H1 (cell line): ENCODE data around the gene ARHGEF19. TPM values are rescaled to one million over a fixed set of nuclear protein-coding genes. Genes with fewer than 3 reads are reported as not detected.

Experiments
- CTCF ChIA-PET: fragments of 300-600 bp; sonication (Branson Sonifier 250); formaldehyde crosslinking; loops from one replicate; lab custom pipeline; 2021; ENCODE audit not compliant: partially characterized antibody; lab: Charles Lee
- POLR2A ChIA-PET: fragments of 300-600 bp; sonication (Branson Sonifier 250); formaldehyde crosslinking; loops from one replicate; lab custom pipeline; 2021; ENCODE audit warnings: inconsistent platforms; ENCODE audit not compliant: partially characterized antibody; lab: Charles Lee
- DNase-seq, 2 experiments: peaks; one replicate each; pipeline versions ENCODE4 v3.0.0 to v3.0.0-alpha.2; 2010 to 2022; ENCODE audit warnings: low spot score in 2 of 2, low read depth in 1 of 2, mixed read lengths in 1 of 2
- FAIRE-seq: peaks from 2 replicates; lab custom pipeline; 2011; peaks lifted over from hg19 to GRCh38; lab: Jason Lieb, UNC
- H2AFZ ChIP-seq: 2 replicates; pipeline ENCODE4 v1.8.1; 2012; ENCODE audit warnings: low read length, inconsistent platforms
- H2AK5ac ChIP-seq: 2 replicates; pipeline ENCODE4 v1.6.1; 2013; ENCODE audit warnings: low read depth, low read length
- H2BK120ac ChIP-seq: replicated peaks from 2 replicates; pipeline ENCODE3; 2013; ENCODE audit warnings: low read depth, low read length, inconsistent platforms
- H2BK12ac ChIP-seq: 2 replicates; pipeline ENCODE4 v1.6.1; 2013; ENCODE audit warnings: low read depth, low read length
- H2BK15ac ChIP-seq: 2 replicates; pipeline ENCODE4 v1.6.1; 2013; ENCODE audit warnings: low read length
- H2BK20ac ChIP-seq: 2 replicates; pipeline ENCODE4 v1.6.1; 2013; ENCODE audit warnings: low read length
- H2BK5ac ChIP-seq: 2 replicates; pipeline ENCODE4 v1.6.1; 2013; ENCODE audit warnings: low read depth, low read length
- H3K14ac ChIP-seq: 2 replicates; pipeline ENCODE4 v1.6.1; 2013; ENCODE audit warnings: inconsistent platforms; ENCODE audit not compliant: insufficient read length
- H3K18ac ChIP-seq: 2 replicates; pipeline ENCODE4 v1.6.1; 2013; ENCODE audit warnings: low read length; ENCODE audit errors: extremely low read depth
- H3K23ac ChIP-seq: 2 replicates; pipeline ENCODE4 v1.6.1; 2013; ENCODE audit warnings: inconsistent platforms; ENCODE audit not compliant: insufficient read length
- H3K23me2 ChIP-seq: 2 replicates; pipeline ENCODE4 v1.6.1; 2013; ENCODE audit warnings: low read depth, low read length
- H3K27ac ChIP-seq: 2 replicates; pipeline ENCODE4 v1.6.1; 2011; ENCODE audit warnings: low read depth, low read length, inconsistent platforms
- H3K27me3 ChIP-seq, 4 experiments: replicated peaks in 1 of 4; 1 replicate in 1 of 4; 2 replicates in 3 of 4; pipeline versions ENCODE4 v1.6.1 to v1.8.1; 2011 to 2013; ENCODE audit warnings: low read length in 3 of 4, mild to moderate bottlenecking in 3 of 4, inconsistent platforms in 2 of 4, mixed read lengths in 2 of 4, moderate library complexity in 1 of 4; ENCODE audit not compliant: control insufficient read depth in 3 of 4, insufficient read depth in 3 of 4; ENCODE audit errors: extremely low read depth in 1 of 4
- H3K36me3 ChIP-seq, 4 experiments: 2 replicates each; pipeline versions ENCODE4 v1.6.1 to v1.8.1; 2011 to 2013; ENCODE audit warnings: mild to moderate bottlenecking in 4 of 4, low read length in 3 of 4, moderate library complexity in 2 of 4, control low read depth in 1 of 4, inconsistent platforms in 1 of 4; ENCODE audit not compliant: insufficient read depth in 4 of 4, control insufficient read depth in 2 of 4
- H3K4ac ChIP-seq: replicated peaks from 2 replicates; pipeline ENCODE3; 2013; ENCODE audit warnings: low read length, low read depth, mixed read lengths, inconsistent platforms; ENCODE audit not compliant: insufficient read length
- H3K4me1 ChIP-seq, 4 experiments: replicated peaks in 1 of 4; 1 replicate in 1 of 4; 2 replicates in 3 of 4; pipeline versions ENCODE4 v1.6.1 to v1.8.1; 2011 to 2013; ENCODE audit warnings: low read length in 3 of 4, inconsistent platforms in 2 of 4, mixed read lengths in 1 of 4; ENCODE audit not compliant: insufficient read depth in 4 of 4, control insufficient read depth in 3 of 4
- H3K4me2 ChIP-seq, 2 experiments: 2 replicates each; pipeline versions ENCODE4 v1.6.1 to v1.8.1; 2011 to 2013; ENCODE audit warnings: low read depth in 2 of 2, low read length in 2 of 2, control low read depth in 1 of 2, inconsistent platforms in 1 of 2, mild to moderate bottlenecking in 1 of 2; ENCODE audit not compliant: insufficient read depth in 1 of 2
- H3K4me3 ChIP-seq, 4 experiments: fragments of 200-600, 300-600 bp in 1 of 4; sonication (generic), shearing (Covaris generic), sonication (Bioruptor Twin) in 1 of 4; 2 replicates each; pipeline versions ENCODE4 v1.5.1 to v1.8.1; 2011 to 2016; ENCODE audit warnings: low read length in 4 of 4, low read depth in 3 of 4, control low read depth in 2 of 4, inconsistent platforms in 2 of 4, mild to moderate bottlenecking in 2 of 4, mixed read lengths in 1 of 4, moderate library complexity in 1 of 4; ENCODE audit not compliant: insufficient read depth in 2 of 4; ENCODE audit errors: extremely low read depth in 1 of 4
- H3K56ac ChIP-seq: replicated peaks from 2 replicates; pipeline ENCODE3; 2013; ENCODE audit warnings: low read depth, mild to moderate bottlenecking, mixed read lengths, low read length, inconsistent platforms; ENCODE audit not compliant: insufficient read length
- H3K79me1 ChIP-seq: 2 replicates; pipeline ENCODE4 v1.6.1; 2013; ENCODE audit warnings: low read depth, low read length, control low read depth
- H3K79me2 ChIP-seq, 2 experiments: 2 replicates each; pipeline versions ENCODE4 v1.6.1 to v1.8.1; 2012 to 2013; ENCODE audit warnings: low read length in 2 of 2, mild to moderate bottlenecking in 2 of 2, inconsistent platforms in 1 of 2; ENCODE audit not compliant: insufficient read depth in 2 of 2, control insufficient read depth in 1 of 2
- H3K9ac ChIP-seq, 4 experiments: replicated peaks in 1 of 4; 1 replicate in 1 of 4; 2 replicates in 3 of 4; pipeline versions ENCODE4 v1.6.1 to v1.8.1; 2011 to 2013; ENCODE audit warnings: low read depth in 3 of 4, low read length in 3 of 4, control low read depth in 2 of 4, mild to moderate bottlenecking in 2 of 4, moderate library complexity in 2 of 4, inconsistent platforms in 1 of 4; ENCODE audit errors: extremely low read depth in 1 of 4
- H3K9me3 ChIP-seq, 2 experiments: 2 replicates each; pipeline versions ENCODE4 v1.6.1 to v1.8.1; 2012 to 2013; ENCODE audit warnings: mild to moderate bottlenecking in 2 of 2, moderate library complexity in 2 of 2, control low read depth in 1 of 2, inconsistent platforms in 1 of 2, low read depth in 1 of 2, low read length in 1 of 2, mixed read lengths in 1 of 2; ENCODE audit not compliant: insufficient read depth in 2 of 2
- H4K20me1 ChIP-seq, 2 experiments: replicated peaks in 1 of 2; 2 replicates each; pipeline versions ENCODE3 to v1.8.1; 2011 to 2013; ENCODE audit warnings: inconsistent platforms in 2 of 2, low read length in 2 of 2, mild to moderate bottlenecking in 1 of 2; ENCODE audit not compliant: insufficient read depth in 2 of 2, control insufficient read depth in 1 of 2
- H4K5ac ChIP-seq: 2 replicates; pipeline ENCODE4 v1.6.1; 2013; ENCODE audit warnings: low read length, low read depth, mixed read lengths, inconsistent platforms; ENCODE audit not compliant: insufficient read length
- H4K8ac ChIP-seq: 2 replicates; pipeline ENCODE4 v1.8.0; 2013; ENCODE audit warnings: mild to moderate bottlenecking, moderate library complexity, low read length, inconsistent platforms; ENCODE audit not compliant: insufficient read depth; ENCODE audit errors: extremely low read depth
- H4K91ac ChIP-seq: replicated peaks from 2 replicates; pipeline ENCODE3; 2013; ENCODE audit warnings: low read length, mixed read lengths, inconsistent platforms; ENCODE audit not compliant: insufficient read length
- CBX8 ChIP-seq: fragments of 300-800, 300-1000 bp; sonication (generic); IDR thresholded peaks from 2 replicates; pipeline ENCODE4 v1.7.1; 2016; ENCODE audit warnings: low read depth, low read length, borderline replicate concordance
- SIX5 ChIP-seq: IDR thresholded peaks from 2 replicates; pipeline ENCODE4 v1.6.1; 2011; ENCODE audit warnings: mild to moderate bottlenecking, low read depth, low read length
- WGBS, 2 experiments: shearing (Covaris generic) in 1 of 2; methylation state at CpG; one replicate each; pipeline versions ENCODE4 v1.1.6 to v1.1.7; 2013 to 2015; ENCODE audit warnings: low lambda C conversion rate in 2 of 2, mixed read lengths in 2 of 2, inconsistent platforms in 1 of 2, low coverage in 1 of 2, missing lambda C conversion rate in 1 of 2; ENCODE audit not compliant: insufficient replicate concordance in 2 of 2, insufficient coverage in 1 of 2, insufficient read length in 1 of 2; ENCODE audit errors: extremely low coverage in 1 of 2, missing lambda C conversion rate in 1 of 2; 5-methylcytosine and 5-hydroxymethylcytosine counted together
- polyA plus RNA-seq, 7 experiments: library from polyadenylated mRNA; depleted of rRNA in 3 of 7; stranded (reverse) in 5 of 7; unstranded in 2 of 7; fragments of >200 nt in 5 of 7; fragments of 200-250 nt in 2 of 7; gene quantifications; 1 replicate in 5 of 7; 2 replicates in 1 of 7; 4 replicates in 1 of 7; pipeline versions ENCODE4 v1.2.1 to v1.2.3, GENCODE V29; 2011 to 2013; ENCODE audit warnings: missing spikeins in 2 of 7, mixed read lengths in 2 of 7
- total RNA-seq: library from RNA; stranded (reverse); fragmentation: NEBNext Ultra II Directional; extraction: Animal tissue kit (Norgen Biotek cat#: 25700); gene quantifications from 2 replicates; pipeline ENCODE4 v1.2.1, GENCODE V29; 2021

Gene ARHGEF19
- total and polyA plus RNA-seq, 2 of the 8 experiments (the other 6 are each of a cell fraction or from before 2014, with no cell fraction given): 47.5 to 56.4 TPM

- no peak for FAIRE-seq
- H3K23me2 ChIP-seq: peaks cover 21% of the 10 kb centered on the region
- no peak overlapping the region for H3K14ac ChIP-seq
- no peak overlapping the region for H2BK12ac ChIP-seq
- no peaks in the 10 kb centered on the region for H3K9me3 ChIP-seq
- no peak overlapping the region for H3K56ac ChIP-seq
- H3K9ac ChIP-seq: no peak overlapping the region
- H3K27ac ChIP-seq: no peak overlapping the region
- no peak overlapping the region for H2AFZ ChIP-seq
- H3K79me1 ChIP-seq: no peaks in the 10 kb centered on the region
- no peak overlapping the region for H3K18ac ChIP-seq
- no peak overlapping the region for H3K4ac ChIP-seq
- no peak overlapping the region for H2BK120ac ChIP-seq
- no peak overlapping the region for H3K4me3 ChIP-seq
- TF ChIP-seq SIX5: no peak
- no peak for TF ChIP-seq CBX8
- no peaks in the 10 kb centered on the region for H3K79me2 ChIP-seq
- H3K36me3 ChIP-seq: no peaks in the 10 kb centered on the region
- H2BK15ac ChIP-seq: 0 out of 2 replicates have a peak overlapping the region, but pooled peaks have one; percentile 18
- H4K20me1 ChIP-seq: peaks cover 0 to 6% of the 10 kb centered on the region in 2 experiments
- H2AK5ac ChIP-seq: no peak overlapping the region
- H3K27me3 ChIP-seq: peaks cover 0 to 14% (median 6%) of the 10 kb centered on the region in 4 experiments; a peak in 5 of 7 replicates
- H3K4me1 ChIP-seq: peaks cover 0 to 15% (median 12%) of the 10 kb centered on the region in 4 experiments; a peak in 6 of 7 replicates
- H2BK5ac ChIP-seq: no peak overlapping the region
- no peak overlapping the region for H4K8ac ChIP-seq
- CTCF ChIA-PET: interaction anchor here (1.1 to 3.8 kb wide), 5 partner anchors 12 to 30 kb away, joined by 3 to 21 read pairs (median 5); no protein-coding TSS in a partner anchor
- no peak overlapping the region for H3K4me2 ChIP-seq
- no peak overlapping the region for H4K91ac ChIP-seq
- H2BK20ac ChIP-seq: no peak overlapping the region
- POLR2A ChIA-PET: interaction anchor here (1.0 to 4.5 kb wide), 4 partner anchors 9 to 26 kb away, joined by 3 to 26 read pairs (median 8); no protein-coding TSS in a partner anchor
- H3K23ac ChIP-seq: no peak overlapping the region
- H4K5ac ChIP-seq: no peak overlapping the region
- DNase-seq: no peak
- WGBS, 2 experiments: 85% methylated on average over 6 of the region's 6 CpGs; no CpG with 5 or more reads in 1 of the 2 experiments
Observed at GRCh38 chr1:16218674-16219071, 6.2 kb upstream of the ARHGEF19 start.
